ENCODE results near the gene BCORL1. TPM values are rescaled to one million over a fixed set of nuclear protein-coding genes. Genes with fewer than 3 reads are reported as not detected.

Gene BCORL1
- total RNA-seq, 3 donors from 2014 or later (not counting 1 experiment from before 2014, with no cell fraction given): 6.5 to 10.5 (median 9.9) TPM

Other genes starting within 250 kb of the BCORL1 start
- 1 to 10 TPM in 2 of 3 donors, under 1 TPM in 1; 0.96 to 2.6 (median 1.6) TPM for gene XPNPEP2, start 243.7 kb upstream of the BCORL1 start, total RNA-seq
- gene SASH3, start 202.7 kb upstream of the BCORL1 start, total RNA-seq: 100 to 1,000 TPM; 356 to 403 (median 392) TPM
- gene ZDHHC9, start 138.7 kb upstream of the BCORL1 start, total RNA-seq: 1 to 10 TPM; 1.0 to 3.0 (median 2.1) TPM
- gene UTP14A, start 76.5 kb upstream of the BCORL1 start, total RNA-seq: 10 to 100 TPM in 2 of 3 donors, 1 to 10 TPM in 1; 9.5 to 11.6 (median 11.0) TPM
- 100 to 1,000 TPM in 1 of 3 donors, 10 to 100 TPM in 2; 83.3 to 105 (median 98.7) TPM for gene ELF4, start 127.9 kb downstream of the BCORL1 start, total RNA-seq
- 10 to 100 TPM; 16.2 to 21.1 (median 17.0) TPM for gene AIFM1, start 183.2 kb downstream of the BCORL1 start, total RNA-seq
- gene RAB33A, start 189.3 kb downstream of the BCORL1 start, total RNA-seq: 1 to 10 TPM; 3.2 to 4.4 (median 4.4) TPM